H1 (cell line): ENCODE results near the gene SNX25.

ENCODE experiments used
- BACH1 ChIP-seq: IDR thresholded peaks from 2 replicates; pipeline ENCODE4 v1.6.1; 2012; ENCODE audit warnings: low read length, improper control_type of control experiment
- CBX5 ChIP-seq: fragments of 300-800, 300-1000 bp; sonication (generic); IDR thresholded peaks from 2 replicates; pipeline ENCODE4 v1.7.1; 2016; ENCODE audit warnings: antibody characterized with exemption, low read length, low read depth
- CHD1 ChIP-seq: IDR thresholded peaks from 2 replicates; pipeline ENCODE4 v1.6.1; 2012; ENCODE audit warnings: low read depth, low read length, improper control_type of control experiment
- CHD2 ChIP-seq: IDR thresholded peaks from 2 replicates; pipeline ENCODE4 v1.6.1; 2012; ENCODE audit warnings: low read length, improper control_type of control experiment
- EP300 ChIP-seq, 2 experiments: IDR thresholded peaks; 1 replicate in 1 of 2; 2 replicates in 1 of 2; pipeline ENCODE4 v1.6.1; 2011 to 2012; ENCODE audit warnings: low read depth in 2 of 2, low read length in 2 of 2, mild to moderate bottlenecking in 2 of 2, borderline replicate concordance in 1 of 2, inconsistent platforms in 1 of 2, moderate library complexity in 1 of 2
- JUN ChIP-seq: IDR thresholded peaks from 2 replicates; pipeline ENCODE4 v1.6.1; 2011; ENCODE audit warnings: low read depth, mild to moderate bottlenecking, improper control_type of control experiment, low read length
- POLR2AphosphoS5 ChIP-seq: IDR thresholded peaks from 2 replicates; pipeline ENCODE4 v1.6.1; 2011; ENCODE audit warnings: low read depth, low read length
- YY1 ChIP-seq: IDR thresholded peaks from 2 replicates; pipeline ENCODE4 v1.6.1; 2011; ENCODE audit warnings: low read depth, mild to moderate bottlenecking, low read length
- ZNF274 ChIP-seq: IDR thresholded peaks from 2 replicates; pipeline ENCODE4 v1.7.0; 2012; ENCODE audit warnings: low read length, borderline replicate concordance; ENCODE audit errors: extremely low read depth
- TF ChIP-seq, protein P1 (sequence below), 3 experiments: IDR thresholded peaks; 1 replicate in 2 of 3; 2 replicates in 1 of 3; pipeline versions ENCODE4 v1.5.1 to v1.6.1; 2011; ENCODE audit warnings: low read length in 3 of 3, mild to moderate bottlenecking in 3 of 3, inconsistent platforms in 2 of 3, low read depth in 1 of 3, moderate library complexity in 1 of 3; ENCODE audit not compliant: insufficient read depth in 1 of 3; ENCODE audit errors: control extremely low read depth in 1 of 3
- TF ChIP-seq, protein P2 (sequence below): IDR thresholded peaks from 2 replicates; pipeline ENCODE4 v1.6.1; 2012; ENCODE audit warnings: inconsistent platforms

DNA sequence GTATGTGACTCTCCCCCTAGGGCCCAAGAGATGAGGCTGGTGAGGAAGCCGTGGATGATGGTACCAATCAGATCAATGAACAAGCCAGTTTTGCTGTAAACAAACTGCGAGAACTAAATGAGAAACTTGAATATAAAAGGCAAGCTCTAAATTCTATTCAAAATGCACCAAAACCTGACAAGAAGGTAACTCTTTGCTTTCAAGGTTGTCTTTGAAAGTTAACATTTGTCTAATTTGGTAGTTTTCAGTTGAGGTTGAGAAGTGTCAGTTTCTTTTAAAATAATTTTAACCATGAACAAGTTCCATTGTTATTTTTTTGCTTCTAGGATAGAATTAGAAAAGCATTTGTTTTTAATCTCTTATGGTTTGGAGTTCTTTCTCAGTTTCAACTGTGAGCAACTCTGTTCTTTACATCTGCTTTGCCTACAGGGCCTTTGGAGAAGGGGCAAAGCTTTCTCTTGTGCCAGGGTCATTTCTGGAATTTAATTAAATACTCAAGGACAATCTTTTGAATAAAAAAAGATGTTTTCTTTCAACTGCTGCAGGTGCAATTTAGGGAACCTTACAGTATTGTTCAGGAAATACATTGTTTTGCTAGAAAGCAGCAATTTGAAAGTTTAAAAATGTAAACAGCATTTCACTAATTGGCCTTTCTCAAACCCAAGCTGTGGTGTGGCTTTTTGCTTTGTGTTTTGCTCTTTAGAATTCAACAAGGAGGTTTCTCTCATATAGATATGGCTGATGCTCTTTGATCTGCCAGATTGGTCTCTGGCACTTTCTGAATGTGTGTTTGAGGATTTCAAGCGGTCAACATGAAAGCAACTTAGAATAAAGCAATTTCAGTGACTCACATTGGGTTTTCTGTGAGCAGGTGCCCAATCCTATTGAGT, 123.4 kb downstream of the SNX25 start:
- TF ChIP-seq CHD2 = no peak
- TF ChIP-seq, protein P1, sequence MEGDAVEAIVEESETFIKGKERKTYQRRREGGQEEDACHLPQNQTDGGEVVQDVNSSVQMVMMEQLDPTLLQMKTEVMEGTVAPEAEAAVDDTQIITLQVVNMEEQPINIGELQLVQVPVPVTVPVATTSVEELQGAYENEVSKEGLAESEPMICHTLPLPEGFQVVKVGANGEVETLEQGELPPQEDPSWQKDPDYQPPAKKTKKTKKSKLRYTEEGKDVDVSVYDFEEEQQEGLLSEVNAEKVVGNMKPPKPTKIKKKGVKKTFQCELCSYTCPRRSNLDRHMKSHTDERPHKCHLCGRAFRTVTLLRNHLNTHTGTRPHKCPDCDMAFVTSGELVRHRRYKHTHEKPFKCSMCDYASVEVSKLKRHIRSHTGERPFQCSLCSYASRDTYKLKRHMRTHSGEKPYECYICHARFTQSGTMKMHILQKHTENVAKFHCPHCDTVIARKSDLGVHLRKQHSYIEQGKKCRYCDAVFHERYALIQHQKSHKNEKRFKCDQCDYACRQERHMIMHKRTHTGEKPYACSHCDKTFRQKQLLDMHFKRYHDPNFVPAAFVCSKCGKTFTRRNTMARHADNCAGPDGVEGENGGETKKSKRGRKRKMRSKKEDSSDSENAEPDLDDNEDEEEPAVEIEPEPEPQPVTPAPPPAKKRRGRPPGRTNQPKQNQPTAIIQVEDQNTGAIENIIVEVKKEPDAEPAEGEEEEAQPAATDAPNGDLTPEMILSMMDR (IDR thresholded peaks at IDR 0.05; ENCODE audit: control extremely low read depth in 1 of 3, insufficient read depth in 1 of 3, low read depth in 1 of 3, low read length in 3 of 3) = no peak
- no peak for TF ChIP-seq BACH1
- TF ChIP-seq POLR2AphosphoS5 = no peak
- TF ChIP-seq, protein P2, sequence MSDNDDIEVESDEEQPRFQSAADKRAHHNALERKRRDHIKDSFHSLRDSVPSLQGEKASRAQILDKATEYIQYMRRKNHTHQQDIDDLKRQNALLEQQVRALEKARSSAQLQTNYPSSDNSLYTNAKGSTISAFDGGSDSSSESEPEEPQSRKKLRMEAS = no peak
- TF ChIP-seq EP300 (IDR thresholded peaks at IDR 0.05; ENCODE audit: borderline replicate concordance in 1 of 2, low read depth in 2 of 2, low read length in 2 of 2) = no peak
- TF ChIP-seq ZNF274 = no peak
- TF ChIP-seq CBX5 = no peak
- TF ChIP-seq YY1 = no peak
- TF ChIP-seq CHD1 = no peak
- TF ChIP-seq JUN = no peak
